ENCODE data around the gene ZNF460. TPM values are rescaled to one million over a fixed set of nuclear protein-coding genes. Genes with fewer than 3 reads are reported as not detected.
A peak's percentile ranks its signal among the peaks of the same experiment; 100 is the strongest.

The ZNF460 gene
- polyA plus RNA-seq (2013, experiment 1 of 2; ENCODE audit: insufficient read length): 0.91 TPM
- 0.73 TPM for polyA plus RNA-seq (2013, experiment 2 of 2; ENCODE audit: insufficient read length)

DNA sequence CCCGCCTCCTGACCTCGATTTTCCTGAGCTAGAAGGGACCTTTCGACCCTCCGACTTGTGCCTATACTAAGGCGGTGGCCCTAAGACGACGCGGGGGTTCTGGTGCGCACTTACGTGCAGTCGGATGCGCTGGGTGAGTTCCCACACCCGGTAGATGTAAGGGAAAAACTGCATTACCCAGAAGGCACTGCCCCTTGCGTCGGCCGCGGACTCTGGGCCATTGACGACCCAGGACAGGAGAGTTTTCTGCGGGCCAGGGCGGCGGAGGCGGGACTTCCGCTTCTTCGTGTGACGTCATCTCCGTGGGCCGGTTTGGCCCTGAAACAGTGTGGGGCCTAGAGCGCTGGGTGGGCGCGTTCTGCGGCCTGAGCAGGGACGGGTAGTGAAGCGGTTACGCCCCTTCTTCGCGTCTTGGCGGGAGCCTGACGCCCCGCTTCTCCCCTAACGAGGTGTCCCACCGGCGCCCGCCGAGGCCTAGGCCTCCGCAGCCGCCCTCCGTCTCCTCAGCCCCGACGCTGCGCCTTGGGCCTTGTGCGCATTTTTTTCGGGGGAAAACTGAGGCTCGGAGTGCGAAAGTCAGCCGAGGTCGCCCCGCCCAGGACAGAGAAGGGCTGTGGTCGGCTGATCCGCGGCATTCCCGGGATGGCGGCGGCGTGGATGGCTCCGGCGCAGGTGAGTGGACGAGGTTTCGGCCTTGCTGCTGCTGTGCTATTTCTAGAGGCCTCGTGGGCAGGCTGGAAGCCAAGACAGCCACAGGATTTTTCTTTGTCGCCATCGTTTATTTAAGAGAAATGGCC is at the start of gene ZNF460:
Gene ZNF460, plus strand, starts transcription at position 321 of the 797 bp plus-strand sequence. Its CDS starts 322 bp downstream, at position 643.
- DNase-seq: peak; percentile 98

DNA sequence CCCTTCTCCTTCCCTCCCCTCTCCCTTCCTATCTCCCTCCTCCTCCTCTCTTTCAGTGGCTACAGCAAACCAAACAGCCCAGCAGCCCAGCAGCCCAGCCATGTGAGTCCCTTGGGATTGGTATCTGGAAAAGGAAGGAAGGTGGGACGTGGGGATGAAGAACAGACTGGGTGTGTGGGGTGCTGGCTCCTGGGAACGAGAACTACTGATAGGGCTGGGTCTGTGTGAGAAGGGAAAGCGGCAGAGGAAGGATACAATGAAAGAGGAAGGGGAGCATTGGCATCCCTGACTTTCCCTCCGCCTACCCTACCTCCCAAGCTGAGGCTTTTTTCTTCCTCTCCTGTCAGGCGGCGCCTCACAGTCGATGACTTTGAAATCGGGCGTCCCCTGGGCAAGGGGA is 48.6 kb upstream of the ZNF460 start:
- no peak for DNase-seq

GRCh38 chr19:57233207-57233606 is 47.1 kb upstream of the ZNF460 start:
- no peak for DNase-seq

DNA sequence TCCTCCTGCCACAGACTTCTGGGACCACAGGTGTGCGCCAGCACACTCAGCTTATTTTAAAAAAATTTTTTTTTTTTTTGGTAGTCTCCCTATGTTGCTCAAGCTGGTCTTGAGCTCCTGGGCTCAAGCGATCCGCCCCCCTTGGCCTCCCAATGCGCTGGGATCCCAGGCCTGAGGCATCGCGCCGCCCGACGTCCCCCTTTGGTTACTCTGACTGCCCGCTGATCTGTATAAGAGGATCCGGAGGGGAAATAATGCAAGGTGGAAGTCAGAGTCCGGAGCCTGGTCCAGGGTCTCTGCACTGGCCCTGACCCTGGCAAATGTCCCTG is 40.3 kb upstream of the ZNF460 start:
- DNase-seq: no peak

DNA sequence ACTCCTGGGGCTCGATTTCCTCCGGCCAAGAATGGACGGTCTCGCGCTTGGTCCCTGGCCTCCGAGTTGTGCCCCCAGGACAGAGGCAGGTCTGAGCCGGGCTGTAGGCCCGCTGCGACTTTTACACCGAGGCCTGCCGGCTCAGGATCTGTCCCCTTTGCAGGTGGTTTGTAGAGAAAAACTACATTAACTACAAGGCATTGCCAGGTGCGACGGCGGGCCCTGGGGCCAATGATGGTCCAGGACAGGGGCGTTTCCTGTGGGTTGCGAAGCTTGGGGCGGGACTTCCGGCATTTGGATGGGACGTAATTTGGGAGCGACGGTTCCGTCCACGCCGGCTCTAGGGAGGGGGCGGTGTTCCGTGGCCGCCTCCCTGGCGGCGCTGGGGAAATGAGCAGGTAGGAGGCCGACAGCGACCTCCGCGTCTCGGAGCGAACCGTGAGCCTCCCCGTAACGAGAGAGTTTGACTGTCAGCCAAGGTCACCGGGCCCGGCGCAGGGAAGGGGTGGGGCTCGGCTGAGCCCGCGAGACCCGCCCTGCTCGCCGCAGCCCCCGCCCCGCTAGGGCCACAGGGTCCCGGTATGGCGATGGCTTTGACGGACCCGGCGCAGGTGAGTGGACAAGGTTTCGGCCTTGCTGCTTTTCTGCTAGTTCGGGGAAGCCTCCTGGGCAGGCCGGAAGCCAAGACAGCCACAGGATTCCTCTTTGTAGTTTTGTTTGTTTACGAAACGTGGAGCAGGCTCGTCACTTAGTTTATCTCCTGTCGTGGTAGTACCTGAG is 39.8 kb upstream of the ZNF460 start, which contains the start of gene ZNF805:
Gene ZNF805, plus strand, starts transcription at position 322 of the 780 bp plus-strand sequence. Its CDS starts 260 bp downstream, at position 582.
- DNase-seq: peak; percentile 93

DNA sequence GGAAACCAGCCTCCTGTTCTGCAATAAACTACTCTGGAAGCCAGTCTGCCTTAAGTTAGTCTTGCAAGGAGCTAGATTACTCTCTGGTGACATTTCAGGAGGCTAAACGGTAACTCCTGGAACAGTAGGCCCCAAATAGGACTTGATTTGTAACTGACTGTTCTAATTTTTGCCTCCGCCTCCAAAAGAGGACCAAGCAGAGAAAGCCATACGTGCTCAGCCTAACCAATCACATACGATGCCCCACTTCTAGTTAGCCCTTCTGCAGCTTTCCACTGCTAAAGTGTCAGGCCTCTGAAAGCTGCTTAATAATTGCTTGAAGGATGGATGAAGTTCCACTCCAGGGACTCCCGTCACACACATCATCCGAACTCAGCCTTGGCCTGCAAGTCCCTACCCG is 39.1 kb upstream of the ZNF460 start:
- DNase-seq: peak; percentile 9

- no peak for DNase-seq
Measured at GRCh38 chr19:57242821-57243220, 37.5 kb upstream of the ZNF460 start.

GRCh38 chr19:57244513-57244912 is 35.8 kb upstream of the ZNF460 start:
- no peak for DNase-seq

GRCh38 chr19:57245066-57245465 is 35.2 kb upstream of the ZNF460 start:
- DNase-seq: no peak

- no peak for DNase-seq
Measured at GRCh38 chr19:57245959-57246358, 34.3 kb upstream of the ZNF460 start.

GRCh38 chr19:57248646-57249045 is 31.6 kb upstream of the ZNF460 start:
- DNase-seq: no peak

DNA sequence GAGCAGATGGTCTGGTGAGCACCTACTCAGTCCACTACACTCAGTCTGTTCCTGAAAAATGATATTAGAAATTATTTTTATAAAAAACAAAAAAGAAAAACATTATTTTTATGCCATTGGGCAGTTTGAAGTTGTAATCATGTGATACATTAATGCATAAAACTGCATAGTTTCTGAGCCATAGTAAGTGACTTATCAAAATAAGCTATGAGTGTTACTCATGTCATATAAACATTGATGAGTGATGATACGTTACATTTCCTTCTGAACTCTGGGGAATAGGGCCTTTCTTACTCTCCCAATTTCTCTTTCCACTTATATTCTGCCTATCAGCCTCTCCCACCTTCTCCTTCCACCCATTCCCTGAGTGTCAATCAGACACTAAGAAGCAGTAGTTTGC is 31.0 kb upstream of the ZNF460 start:
- no peak for DNase-seq

DNA sequence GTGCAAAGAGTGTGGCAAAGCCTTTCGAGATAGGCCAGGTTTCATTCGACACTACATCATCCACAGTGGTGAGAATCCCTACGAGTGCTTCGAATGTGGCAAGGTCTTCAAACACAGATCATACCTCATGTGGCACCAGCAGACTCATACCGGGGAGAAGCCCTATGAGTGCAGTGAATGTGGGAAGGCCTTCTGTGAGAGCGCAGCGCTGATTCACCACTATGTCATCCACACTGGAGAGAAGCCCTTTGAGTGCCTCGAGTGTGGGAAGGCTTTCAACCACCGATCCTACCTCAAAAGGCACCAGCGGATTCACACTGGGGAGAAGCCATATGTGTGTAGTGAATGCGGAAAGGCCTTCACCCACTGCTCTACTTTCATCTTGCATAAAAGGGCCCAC is 26.5 kb upstream of the ZNF460 start:
- DNase-seq: peak; percentile 9

DNA sequence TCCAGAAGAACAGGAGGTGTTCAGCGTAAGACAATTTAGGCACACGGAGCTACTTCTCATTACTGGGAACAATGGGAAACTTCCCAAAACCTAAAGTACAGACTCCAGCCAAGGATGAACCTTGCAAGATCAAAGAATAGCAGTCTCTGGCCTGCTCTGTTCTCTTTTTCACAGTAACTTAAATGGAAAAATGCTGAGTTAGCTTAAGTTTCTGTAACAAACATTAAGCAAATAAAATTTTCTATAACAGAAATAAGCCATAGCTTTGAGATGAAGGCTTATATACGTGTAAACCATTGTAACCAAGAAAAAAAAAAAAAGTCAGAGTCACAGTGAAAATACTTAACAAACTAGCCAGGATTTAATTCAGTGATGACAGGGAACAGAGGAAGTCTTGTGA is 18.2 kb upstream of the ZNF460 start:
- DNase-seq: no peak

GRCh38 chr19:57263244-57263741 is 17.0 kb upstream of the ZNF460 start:
- DNase-seq: no peak

- no peak for DNase-seq
Measured at GRCh38 chr19:57267291-57267690, 13.0 kb upstream of the ZNF460 start.

GRCh38 chr19:57269515-57270250 is 10.6 kb upstream of the ZNF460 start:
- DNase-seq: peak; percentile 93

- DNase-seq: no peak
Measured at GRCh38 chr19:57271280-57271679, 9.0 kb upstream of the ZNF460 start.

- DNase-seq: no peak
Measured at GRCh38 chr19:57273014-57273413, 7.3 kb upstream of the ZNF460 start.

GRCh38 chr19:57276430-57276829 is 3.9 kb upstream of the ZNF460 start:
- DNase-seq: no peak

DNA sequence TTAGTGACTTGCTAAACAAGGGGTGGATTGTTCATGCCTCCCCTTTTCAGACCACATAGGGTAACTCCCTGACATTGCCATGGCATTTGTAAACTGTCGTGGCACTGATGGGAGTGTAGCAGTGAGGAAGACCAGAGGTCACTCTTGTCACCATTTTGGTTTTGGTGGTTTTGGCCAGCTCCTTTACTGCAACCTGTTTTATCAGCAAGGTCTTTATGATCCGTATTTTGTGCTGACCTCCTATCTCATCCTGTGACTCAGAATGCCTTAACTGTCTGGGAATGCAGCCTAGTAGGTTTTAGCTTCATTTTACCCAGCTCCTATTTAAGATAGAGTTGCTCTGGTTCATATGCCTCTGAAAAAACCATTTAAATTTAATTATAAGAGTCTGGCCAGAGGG is 1.8 kb upstream of the ZNF460 start:
- peak; percentile 65 for DNase-seq

DNA sequence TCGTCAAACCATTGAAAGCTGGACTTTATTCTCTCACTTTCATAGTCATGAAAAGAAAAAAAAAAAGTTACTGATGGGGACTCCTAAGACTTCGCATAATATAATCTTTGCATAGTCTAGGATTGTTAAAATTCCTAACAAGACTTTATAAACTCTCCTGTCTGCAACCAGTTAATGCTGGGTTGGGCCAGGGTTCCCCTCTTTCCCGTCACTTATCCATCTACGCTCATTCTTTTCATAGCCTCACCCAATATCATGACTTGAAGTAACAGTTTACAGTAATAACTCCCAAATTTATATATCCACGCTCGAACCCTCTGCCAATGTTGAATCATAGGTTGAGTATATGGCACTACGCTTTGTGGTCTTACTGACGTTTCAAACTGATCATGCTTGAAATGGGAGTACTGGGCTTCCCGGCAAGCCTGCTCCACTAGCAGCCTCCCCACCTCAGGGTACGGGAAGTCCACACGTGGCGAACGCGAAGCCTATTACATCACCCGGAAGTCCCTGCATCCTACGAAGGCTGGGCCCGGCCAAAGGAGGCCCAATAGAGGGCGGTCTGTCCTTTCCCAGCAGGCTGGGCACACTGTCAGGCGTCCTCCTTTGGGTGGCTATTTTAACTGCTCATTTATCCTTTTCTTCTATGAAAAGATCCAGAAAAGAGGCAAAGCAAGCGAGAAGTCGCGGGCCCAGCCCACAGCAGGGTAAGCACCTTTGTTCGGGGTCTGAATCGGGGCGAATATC is 694 bp upstream of the ZNF460 start:
- peak; percentile 98 for DNase-seq
